Esophagus muscularis mucosa (tissue), 4 donors: ENCODE data around the gene SALL3. TPM values are rescaled to one million over a fixed set of nuclear protein-coding genes. Genes with fewer than 3 reads are reported as not detected.

Source experiments
- DNase-seq: peaks from one replicate; pipeline ENCODE4 v3.0.0-alpha.2; 2017; ENCODE audit errors: extremely low spot score
- H3K27ac ChIP-seq, 4 donors: fragments of 200-600 bp; sonication (generic); replicated peaks in 1 of 4; 1 replicate in 3 of 4; 2 replicates in 1 of 4; pipeline ENCODE4 v1.5.1; 2016 to 2019; ENCODE audit warnings: mild to moderate bottlenecking in 1 of 4
- H3K27me3 ChIP-seq, 4 donors: fragments of 200-600 bp; sonication (generic); one replicate each; pipeline versions ENCODE4 v1.5.1 to v1.6.0; 2016 to 2019
- H3K36me3 ChIP-seq, 4 donors: fragments of 200-600 bp; sonication (generic); one replicate each; pipeline ENCODE4 v1.5.1; 2016 to 2019
- H3K4me1 ChIP-seq, 4 donors: fragments of 200-600 bp; sonication (generic); one replicate each; pipeline ENCODE4 v1.5.1; 2016 to 2019
- H3K4me3 ChIP-seq, 4 donors: fragments of 200-600 bp; sonication (generic); 1 replicate in 2 of 4; 2 replicates in 2 of 4; pipeline ENCODE4 v1.5.1; 2016 to 2019; ENCODE audit warnings: mild to moderate bottlenecking in 4 of 4, moderate library complexity in 1 of 4
- H3K9me3 ChIP-seq, 4 donors: fragments of 200-600 bp; sonication (generic); 1 replicate in 3 of 4; 2 replicates in 1 of 4; pipeline ENCODE4 v1.5.1; 2016 to 2019
- EP300 ChIP-seq: sonication (generic); formaldehyde crosslinking; IDR thresholded peaks from one replicate; pipeline ENCODE4 v1.6.1; 2017; ENCODE audit warnings: antibody characterized with exemption
- POLR2A ChIP-seq: fragments of 450-650 bp; IDR thresholded peaks from one replicate; pipeline ENCODE4 v1.6.1; 2017; ENCODE audit warnings: antibody characterized with exemption, moderate library complexity, mild to moderate bottlenecking, low read depth
- POLR2AphosphoS5 ChIP-seq, 2 donors: sonication (generic); formaldehyde crosslinking; IDR thresholded peaks; one replicate each; pipeline ENCODE4 v1.6.1; 2017; ENCODE audit warnings: antibody characterized with exemption in 2 of 2
- whole genome bisulfite sequencing: methylation state at CpG from one replicate; pipeline ENCODE4 v1.1.5; 2018; 5-methylcytosine and 5-hydroxymethylcytosine counted together
- intact Hi-C: fragments of 100-400 bp; cut with DNase I; formaldehyde crosslinking; loops from one replicate; pipeline ENCODE4 v1.15.1; 2023
- total RNA-seq, 4 donors: library from RNA; depleted of rRNA; stranded (reverse); fragments of >200 nt; gene quantifications; one replicate each; pipeline versions ENCODE4 v1.1.0 to v1.2.1, GENCODE V29; 2016
- TF ChIP-seq, protein P1 (sequence below), 3 experiments: fragments of 200-600 bp in 2 of 3; fragments of 450-650 bp in 1 of 3; sonication (generic) in 2 of 3; IDR thresholded peaks; one replicate each; pipeline ENCODE4 v1.5.1; 2017 to 2019; ENCODE audit warnings: antibody characterized with exemption in 3 of 3, mild to moderate bottlenecking in 2 of 3, moderate library complexity in 1 of 3

SALL3 gene
- total RNA-seq, 4 donors from 2014 or later = not detected

DNA sequence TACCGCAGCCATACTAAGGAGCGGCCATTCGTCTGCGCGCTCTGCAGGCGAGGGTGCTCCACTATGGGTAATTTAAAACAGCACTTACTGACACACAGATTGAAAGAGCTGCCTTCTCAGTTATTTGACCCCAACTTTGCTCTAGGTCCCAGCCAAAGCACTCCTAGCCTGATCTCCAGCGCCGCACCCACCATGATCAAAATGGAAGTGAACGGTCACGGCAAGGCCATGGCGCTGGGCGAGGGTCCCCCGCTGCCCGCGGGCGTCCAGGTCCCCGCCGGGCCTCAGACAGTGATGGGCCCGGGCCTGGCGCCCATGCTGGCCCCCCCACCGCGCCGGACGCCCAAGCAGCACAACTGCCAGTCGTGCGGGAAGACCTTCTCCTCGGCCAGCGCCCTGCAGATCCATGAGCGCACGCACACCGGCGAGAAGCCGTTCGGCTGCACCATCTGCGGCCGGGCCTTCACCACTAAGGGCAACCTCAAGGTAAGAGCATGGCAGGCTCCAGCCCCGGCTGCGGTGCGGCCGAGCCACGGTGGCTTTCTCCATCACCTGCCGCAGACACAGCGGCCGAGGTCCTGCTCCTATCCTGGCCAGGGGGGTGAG, 15.5 kb downstream of the SALL3 start:
- TF ChIP-seq, protein P1, sequence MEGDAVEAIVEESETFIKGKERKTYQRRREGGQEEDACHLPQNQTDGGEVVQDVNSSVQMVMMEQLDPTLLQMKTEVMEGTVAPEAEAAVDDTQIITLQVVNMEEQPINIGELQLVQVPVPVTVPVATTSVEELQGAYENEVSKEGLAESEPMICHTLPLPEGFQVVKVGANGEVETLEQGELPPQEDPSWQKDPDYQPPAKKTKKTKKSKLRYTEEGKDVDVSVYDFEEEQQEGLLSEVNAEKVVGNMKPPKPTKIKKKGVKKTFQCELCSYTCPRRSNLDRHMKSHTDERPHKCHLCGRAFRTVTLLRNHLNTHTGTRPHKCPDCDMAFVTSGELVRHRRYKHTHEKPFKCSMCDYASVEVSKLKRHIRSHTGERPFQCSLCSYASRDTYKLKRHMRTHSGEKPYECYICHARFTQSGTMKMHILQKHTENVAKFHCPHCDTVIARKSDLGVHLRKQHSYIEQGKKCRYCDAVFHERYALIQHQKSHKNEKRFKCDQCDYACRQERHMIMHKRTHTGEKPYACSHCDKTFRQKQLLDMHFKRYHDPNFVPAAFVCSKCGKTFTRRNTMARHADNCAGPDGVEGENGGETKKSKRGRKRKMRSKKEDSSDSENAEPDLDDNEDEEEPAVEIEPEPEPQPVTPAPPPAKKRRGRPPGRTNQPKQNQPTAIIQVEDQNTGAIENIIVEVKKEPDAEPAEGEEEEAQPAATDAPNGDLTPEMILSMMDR (IDR thresholded peaks at IDR 0.05) = no peak
- TF ChIP-seq EP300 (no peak), POLR2A (no peak)
- H3K36me3 ChIP-seq = no peaks in the 10 kb centered on the region
- intact Hi-C loops = no loop called here
- no peaks in the 10 kb centered on the region for H3K9me3 ChIP-seq
- 91% methylated on average over 29 of the region's 44 CpGs for WGBS
- H3K4me3 ChIP-seq = no peak overlapping the region
- no peak overlapping the region for H3K27ac ChIP-seq
- no peak for DNase-seq
- H3K27me3 ChIP-seq = peaks cover 0 to 33% (median 2%) of the 10 kb centered on the region in 4 donors
- H3K4me1 ChIP-seq = no peaks in the 10 kb centered on the region

DNA sequence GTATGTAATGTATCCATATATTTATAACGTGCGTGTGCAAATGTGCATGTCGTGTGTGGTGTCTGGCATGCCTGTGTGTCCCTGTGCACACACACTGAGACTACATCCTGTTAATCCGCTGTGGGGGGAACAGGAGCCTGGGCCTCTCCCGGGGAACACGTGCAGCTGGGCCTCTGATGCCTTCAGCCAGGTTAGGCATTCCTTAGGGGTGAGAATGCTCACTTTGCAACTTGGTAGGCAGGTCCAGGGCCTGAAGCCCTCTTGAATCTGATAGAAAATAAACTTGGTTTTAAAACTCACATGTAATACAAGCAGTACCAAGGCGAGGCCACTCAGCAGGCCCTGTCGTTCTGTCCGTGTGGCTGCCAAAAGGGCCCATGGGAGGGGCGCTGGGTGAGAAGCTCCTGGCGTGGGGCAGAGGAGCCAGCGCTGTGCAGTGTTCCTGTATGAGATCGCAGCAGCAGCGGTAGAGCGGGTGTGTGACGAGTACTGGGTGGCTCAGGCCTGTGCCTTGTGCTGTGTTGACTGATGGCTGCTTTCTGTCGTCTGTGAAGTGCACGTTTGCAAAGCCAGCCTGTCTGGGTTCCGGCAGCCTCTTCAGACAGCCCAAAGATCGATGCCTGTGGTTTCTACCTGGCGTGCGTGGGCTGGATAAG, 16.2 kb downstream of the SALL3 start:
- no peak overlapping the region for H3K27ac ChIP-seq
- H3K9me3 ChIP-seq = no peaks in the 10 kb centered on the region
- no peaks in the 10 kb centered on the region for H3K36me3 ChIP-seq
- intact Hi-C loops = no loop called here
- H3K4me1 ChIP-seq = no peaks in the 10 kb centered on the region
- 82% methylated on average over 22 of the region's 22 CpGs for WGBS
- TF ChIP-seq, protein P1 (IDR thresholded peaks at IDR 0.05) = no peak
- TF ChIP-seq POLR2A = no peak
- no peak for TF ChIP-seq EP300
- TF ChIP-seq POLR2AphosphoS5 (IDR thresholded peaks at IDR 0.05) = no peak
- no peak for DNase-seq
- H3K4me3 ChIP-seq = no peak overlapping the region
- peaks cover 0 to 32% (median 2%) of the 10 kb centered on the region in 4 donors for H3K27me3 ChIP-seq

DNA sequence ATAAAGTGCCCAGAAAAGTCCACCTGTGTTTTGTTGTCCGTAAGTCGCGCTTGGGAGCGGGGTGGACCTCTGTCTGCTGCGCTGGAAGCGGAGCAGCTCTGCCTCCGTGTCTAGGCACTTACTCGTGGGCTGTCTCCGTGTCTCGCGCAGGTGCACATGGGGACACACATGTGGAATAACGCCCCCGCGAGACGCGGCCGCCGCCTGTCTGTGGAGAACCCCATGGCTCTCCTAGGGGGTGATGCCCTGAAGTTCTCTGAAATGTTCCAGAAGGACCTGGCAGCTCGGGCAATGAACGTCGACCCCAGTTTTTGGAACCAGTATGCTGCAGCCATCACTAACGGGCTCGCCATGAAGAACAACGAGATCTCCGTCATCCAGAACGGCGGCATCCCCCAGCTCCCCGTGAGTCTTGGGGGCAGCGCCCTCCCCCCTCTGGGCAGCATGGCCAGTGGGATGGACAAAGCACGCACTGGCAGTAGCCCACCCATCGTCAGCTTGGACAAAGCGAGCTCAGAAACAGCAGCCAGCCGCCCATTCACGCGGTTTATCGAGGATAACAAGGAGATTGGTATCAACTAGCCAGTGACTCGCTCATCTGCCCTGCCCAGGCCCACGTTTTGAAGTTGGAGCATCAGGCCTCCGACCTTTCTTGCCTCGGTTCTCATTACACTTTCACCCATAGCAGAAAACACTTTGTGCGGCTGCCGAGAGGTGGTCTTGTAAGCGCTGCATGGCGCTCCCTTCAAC, 17.3 kb downstream of the SALL3 start:
- Histone ChIP-seq H3K27me3 (peaks cover 0 to 22% (median 2%) of the 10 kb centered on the region in 4 donors), H3K36me3 (no peaks in the 10 kb centered on the region), H3K27ac (no peak overlapping the region), H3K9me3 (no peaks in the 10 kb centered on the region), H3K4me1 (no peaks in the 10 kb centered on the region), H3K4me3 (no peak overlapping the region)
- no peak for TF ChIP-seq EP300
- TF ChIP-seq POLR2AphosphoS5 (IDR thresholded peaks at IDR 0.05) = no peak
- TF ChIP-seq, protein P1 (IDR thresholded peaks at IDR 0.05) = no peak
- no peak for TF ChIP-seq POLR2A
- intact Hi-C loops = no loop called here
- 94% methylated on average over 28 of the region's 44 CpGs for WGBS
- peak; percentile 86 for DNase-seq

DNA sequence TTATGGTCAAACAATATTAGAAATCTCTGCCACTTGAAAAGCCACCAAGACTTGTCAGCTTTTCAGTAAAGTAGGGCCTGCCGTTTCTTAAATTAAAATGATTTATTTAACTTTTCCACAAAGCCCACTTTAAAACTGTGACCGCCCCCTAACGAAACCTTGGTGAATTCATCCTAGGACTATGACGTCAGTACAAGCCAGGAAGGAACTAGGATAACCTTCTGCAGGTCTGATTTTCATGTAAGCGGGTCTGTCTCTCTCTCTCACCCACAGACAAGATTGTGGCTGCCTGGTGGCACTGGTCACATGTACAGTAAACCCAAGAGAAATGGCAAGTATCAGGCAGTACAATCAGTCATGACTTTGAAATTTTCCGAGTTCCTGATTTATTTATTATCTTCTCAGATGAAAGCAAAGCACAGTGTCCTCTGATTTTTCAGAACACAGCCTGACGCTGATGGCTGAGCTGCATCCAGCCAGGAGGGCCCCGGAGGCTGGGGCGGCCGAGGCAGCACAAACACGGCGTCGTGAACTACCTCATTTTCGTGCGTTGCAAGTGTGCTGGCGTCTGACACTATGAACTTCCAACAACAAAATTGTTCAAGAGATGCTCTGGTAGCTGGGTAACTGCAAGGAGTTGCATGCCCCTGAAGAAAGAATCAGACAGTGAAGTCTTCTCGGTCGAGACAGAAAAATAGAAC, 18.9 kb downstream of the SALL3 start:
- no peak overlapping the region for H3K27ac ChIP-seq
- H3K4me1 ChIP-seq = no peaks in the 10 kb centered on the region
- no peaks in the 10 kb centered on the region for H3K36me3 ChIP-seq
- DNase-seq = peak; percentile 50
- TF ChIP-seq POLR2A (no peak), POLR2AphosphoS5 (IDR thresholded peaks at IDR 0.05) (no peak), EP300 (no peak)
- TF ChIP-seq, protein P1 (IDR thresholded peaks at IDR 0.05) = no peak
- H3K4me3 ChIP-seq = no peak overlapping the region
- H3K9me3 ChIP-seq = no peaks in the 10 kb centered on the region
- intact Hi-C loops = no loop called here
- peaks cover 0 to 17% (median 2%) of the 10 kb centered on the region in 4 donors for H3K27me3 ChIP-seq
- 76% methylated on average over 16 of the region's 18 CpGs for WGBS
